ENCODE measurements around the gene FAM20C.
A peak's percentile ranks its signal among the peaks of the same experiment; 100 is the strongest.
"Not testable (repeated sequence)": the region's sequence is repeated elsewhere in the genome, so short reads cannot be mapped to it uniquely, and the experiment has no call there.

FAM20C gene

GRCh38 chr7:258476-259190 lies 66.3 kb downstream of the FAM20C start:
- DNase-seq (no peak), ATAC-seq (no peak)

GRCh38 chr7:259191-259505 lies 66.8 kb downstream of the FAM20C start:
- no peak for DNase-seq
- no peak for ATAC-seq

GRCh38 chr7:259751-260405 lies 67.5 kb downstream of the FAM20C start:
- no peak for DNase-seq
- ATAC-seq, result no peak

GRCh38 chr7:260441-261281 lies 68.3 kb downstream of the FAM20C start:
- no peak for ATAC-seq
- no peak for DNase-seq

GRCh38 chr7:261341-262250 lies 69.2 kb downstream of the FAM20C start:
- DNase-seq (no peak), ATAC-seq (no peak)

GRCh38 chr7:262251-262572 lies 69.8 kb downstream of the FAM20C start:
- DNase-seq, result no peak

GRCh38 chr7:262631-263311 lies 70.4 kb downstream of the FAM20C start:
- not testable (repeated sequence) for ATAC-seq
- DNase-seq, result peak; percentile 85

More at GRCh38 chr7:262251-262572, 69.8 kb downstream of the FAM20C start:
- ATAC-seq, result no peak

GRCh38 chr7:263483-264351 lies 71.3 kb downstream of the FAM20C start:
- DNase-seq, result peak; percentile 87
- ATAC-seq, result not testable (repeated sequence)

- DNase-seq (no peak), ATAC-seq (no peak)
Observed at GRCh38 chr7:264541-265191, 72.3 kb downstream of the FAM20C start.

- no peak for ATAC-seq
- DNase-seq, result no peak
Observed at GRCh38 chr7:265192-265997, 73.0 kb downstream of the FAM20C start.

- ATAC-seq, result no peak
- no peak for DNase-seq
Observed at GRCh38 chr7:265998-266850, 73.9 kb downstream of the FAM20C start.

- ATAC-seq (no peak), DNase-seq (no peak)
Observed at GRCh38 chr7:266851-267840, 74.8 kb downstream of the FAM20C start.

GRCh38 chr7:268991-269390 lies 76.6 kb downstream of the FAM20C start:
- DNase-seq (no peak), ATAC-seq (no peak)

- no peak for ATAC-seq
- no peak for DNase-seq
Observed at GRCh38 chr7:269721-270120, 77.3 kb downstream of the FAM20C start.

GRCh38 chr7:270351-270983 lies 78.1 kb downstream of the FAM20C start:
- DNase-seq, result no peak
- no peak for ATAC-seq

Measured in stimulated activated naive CD8-positive, alpha-beta T cell treated with anti-CD3 and anti-CD28 coated beads, Interleukin-15, Interleukin-2, amounts not matched to agents 100 U/mL and 50 U/mL, for 24 hours (primary cell).